Adrenal gland (tissue), 12 donors: ENCODE data around the gene HSD17B3. TPM values are rescaled to one million over a fixed set of nuclear protein-coding genes. Genes with fewer than 3 reads are reported as not detected.
A peak's percentile ranks its signal among the peaks of the same experiment; 100 is the strongest.
"Not testable (repeated sequence)": the region's sequence is repeated elsewhere in the genome, so short reads cannot be mapped to it uniquely, and the experiment has no call there.

Experiments used
- DNase-seq, 7 donors: peaks; one replicate each; pipeline ENCODE4 v3.0.0-alpha.2; 2019 to 2020
- H3K27ac ChIP-seq, 5 donors: fragments of 200-600 bp; sonication (generic) in 4 of 5; 1 replicate in 3 of 5; 2 replicates in 2 of 5; pipeline versions ENCODE4 v1.5.1 to v1.8.0; 2016 to 2020; ENCODE audit warnings: mild to moderate bottlenecking in 1 of 5
- H3K27me3 ChIP-seq: fragments of 200-600 bp; 2 replicates; pipeline ENCODE4 v1.8.0; 2021
- H3K36me3 ChIP-seq, 2 donors: fragments of 200-600 bp; replicated peaks in 1 of 2; 1 replicate in 1 of 2; 2 replicates in 1 of 2; pipeline versions ENCODE4 v1.5.1 to v1.8.0; 2018 to 2022
- H3K4me1 ChIP-seq, 2 donors: fragments of 200-600 bp; replicated peaks in 1 of 2; 1 replicate in 1 of 2; 2 replicates in 1 of 2; pipeline versions ENCODE4 v1.5.1 to v1.8.0; 2018 to 2021
- H3K4me3 ChIP-seq, 4 donors: fragments of 200-600 bp; sonication (generic) in 3 of 4; one replicate each; pipeline ENCODE4 v1.5.1; 2016 to 2018
- H3K9me3 ChIP-seq, 3 donors: fragments of 200-600 bp; sonication (generic) in 1 of 3; replicated peaks in 1 of 3; 1 replicate in 2 of 3; 2 replicates in 1 of 3; pipeline versions ENCODE4 v1.5.1 to v1.8.0; 2016 to 2021
- CTCF ChIP-seq, 6 experiments: fragments of 450-650 bp in 4 of 6; fragments of 200-600 bp in 2 of 6; sonication (generic) in 1 of 6; IDR thresholded peaks; 1 replicate in 5 of 6; 2 replicates in 1 of 6; pipeline versions ENCODE4 v1.5.1 to v1.8.0; 2016 to 2021; ENCODE audit warnings: antibody characterized with exemption in 6 of 6, mild to moderate bottlenecking in 2 of 6, moderate library complexity in 1 of 6
- POLR2A ChIP-seq, 2 donors: fragments of 450-650 bp; IDR thresholded peaks; one replicate each; pipeline ENCODE4 v1.6.1; 2017; ENCODE audit warnings: antibody characterized with exemption in 2 of 2, mild to moderate bottlenecking in 2 of 2, moderate library complexity in 1 of 2
- WGBS, 4 donors: extraction: QIAGEN DNeasy Blood & Tissue Kit in 2 of 4; methylation state at CpG; one replicate each; pipeline versions ENCODE4 v1.1.5 to v1.1.7; 2013 to 2017; 5-methylcytosine and 5-hydroxymethylcytosine counted together
- intact Hi-C, 2 donors: fragments of 100-400 bp; cut with DNase I; formaldehyde crosslinking; loops; one replicate each; pipeline versions ENCODE4 v1.14.1 to v1.15.0; 2022 to 2023
- polyA plus RNA-seq, 3 donors: library from polyadenylated mRNA; stranded (reverse); fragments of 200-250 nt in 2 of 3; fragments of 350-450 nt in 1 of 3; fragmentation: Illumina TruSeq in 1 of 3; extraction: RNeasy Lipid Tissue Mini Kit (QIAGEN cat#74804) in 1 of 3; gene quantifications; one replicate each; pipeline ENCODE4 v1.2.3, GENCODE V29; 2013 to 2014
- total RNA-seq, 9 donors: library from RNA; depleted of rRNA in 4 of 9; stranded (reverse); fragments of >200 nt in 4 of 9; fragments of 120-200 nt in 1 of 9; fragmentation: NEBNext Ultra II Directional in 1 of 9; extraction: Animal tissue kit (Norgen Biotek cat#: 25700) in 1 of 9; gene quantifications; one replicate each; pipeline versions ENCODE4 v1.1.0 to v1.2.4, GENCODE V29; 2013 to 2023
- donor health status: healthy with polysubstance abuse.
- donor health status: Bipolar disorder and iron deficiency.
- donor health status: DM: yes; HTN: yes; CAD: no.
- donor health status: DM: no; HTN: no; CAD: no.
- donor health status: DM: no; HTN: no; CAD: no.
- donor health status: DM: yes; HTN: yes; CAD: no.

The HSD17B3 gene
- total and polyA plus RNA-seq, 12 donors: 0.57 to 14.6 (median 4.7) TPM; not detected in 8

DNA sequence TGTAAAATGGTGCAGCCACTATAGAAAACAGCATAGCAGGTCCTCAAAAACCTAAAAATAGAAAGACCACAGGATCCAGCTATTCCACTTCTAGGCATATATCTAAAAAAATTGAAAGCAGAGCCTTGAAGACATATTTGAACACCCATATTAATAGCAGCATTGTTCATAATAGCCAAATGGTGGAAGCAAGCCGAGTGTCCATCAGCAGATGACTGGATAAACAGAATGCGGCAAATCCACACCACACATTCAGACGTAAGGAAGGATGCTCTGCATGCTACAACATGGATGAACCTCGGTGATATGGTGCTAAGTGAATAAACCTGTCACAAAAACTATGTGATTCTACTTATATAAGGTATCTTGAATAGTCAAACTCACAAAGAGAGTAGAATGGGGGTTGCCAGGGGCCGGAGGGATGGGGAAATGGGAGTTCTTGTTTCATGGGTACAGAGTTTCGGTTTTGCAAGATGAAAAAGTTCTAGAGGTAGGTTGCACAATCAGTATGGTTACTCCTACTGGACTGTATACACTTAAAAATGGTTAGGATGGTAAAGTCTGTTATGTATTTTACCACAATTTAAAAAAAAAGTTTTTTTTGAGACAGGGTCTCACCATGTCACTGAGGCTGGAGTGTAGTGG lies 17.1 kb upstream of the HSD17B3 start:
- H3K4me3 ChIP-seq: no peak overlapping the region
- no peaks in the 10 kb centered on the region for H3K36me3 ChIP-seq
- TF ChIP-seq POLR2A (IDR thresholded peaks at IDR 0.05): no peak
- TF ChIP-seq CTCF (IDR thresholded peaks at IDR 0.05): no peak
- no peak for DNase-seq
- no peaks in the 10 kb centered on the region for H3K4me1 ChIP-seq
- intact Hi-C loops: loop anchor here (5.0 to 10.0 kb wide), 2 partner anchors 84 to 87 kb away; no protein-coding TSS in a partner anchor
- H3K27me3 ChIP-seq: no peaks in the 10 kb centered on the region
- H3K9me3 ChIP-seq: no peaks in the 10 kb centered on the region
- WGBS, 4 donors: 73 to 90% (median 81%) methylated on average over 6 of the region's 6 CpGs
- H3K27ac ChIP-seq: no peak overlapping the region

DNA sequence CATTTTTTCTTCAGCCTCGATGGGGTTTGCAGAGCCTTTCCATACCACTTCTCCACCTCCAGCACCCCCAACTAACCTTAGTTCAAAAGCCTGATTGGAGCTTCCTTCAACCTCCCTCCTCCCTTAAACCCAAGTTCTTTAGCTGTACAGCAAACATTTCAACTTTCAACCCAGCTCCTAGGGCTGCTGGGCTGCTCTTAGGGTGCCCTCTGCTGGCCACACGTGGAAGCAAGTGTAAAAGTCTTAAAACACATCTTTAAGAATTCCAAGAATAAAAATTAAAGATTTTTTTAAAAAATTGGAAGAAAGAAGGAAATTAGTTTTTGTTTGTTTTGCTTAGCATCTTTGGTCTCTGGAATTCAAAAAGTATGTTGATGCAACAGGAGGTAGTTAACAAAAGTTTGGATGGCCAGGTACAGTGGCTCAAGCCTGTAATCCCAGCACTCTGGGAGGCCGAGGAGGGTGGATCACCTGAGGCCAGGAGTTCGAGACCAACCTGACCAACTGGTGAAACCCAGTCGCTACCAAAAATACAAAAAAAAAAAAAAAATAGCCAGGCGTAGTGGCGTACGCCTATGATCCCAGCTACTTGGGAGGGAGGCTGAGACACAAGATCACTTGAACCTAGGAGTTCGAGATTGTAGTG lies 15.5 kb upstream of the HSD17B3 start:
- Histone ChIP-seq H3K27me3 (no peaks in the 10 kb centered on the region), H3K9me3 (no peaks in the 10 kb centered on the region), H3K4me1 (no peaks in the 10 kb centered on the region), H3K4me3 (no peak overlapping the region), H3K27ac (no peak overlapping the region), H3K36me3 (no peaks in the 10 kb centered on the region)
- peak; percentile 17 to 80 (median 44) for DNase-seq
- intact Hi-C loops: loop anchor here (5.0 to 10.0 kb wide), 2 partner anchors 83 to 85 kb away; no protein-coding TSS in a partner anchor
- no peak for TF ChIP-seq POLR2A (IDR thresholded peaks at IDR 0.05)
- peak; percentile 68 to 74 (median 73) for TF ChIP-seq CTCF (IDR thresholded peaks at IDR 0.05)
- 45 to 54% (median 51%) methylated on average over 9 of the region's 9 CpGs for WGBS, 4 donors

DNA sequence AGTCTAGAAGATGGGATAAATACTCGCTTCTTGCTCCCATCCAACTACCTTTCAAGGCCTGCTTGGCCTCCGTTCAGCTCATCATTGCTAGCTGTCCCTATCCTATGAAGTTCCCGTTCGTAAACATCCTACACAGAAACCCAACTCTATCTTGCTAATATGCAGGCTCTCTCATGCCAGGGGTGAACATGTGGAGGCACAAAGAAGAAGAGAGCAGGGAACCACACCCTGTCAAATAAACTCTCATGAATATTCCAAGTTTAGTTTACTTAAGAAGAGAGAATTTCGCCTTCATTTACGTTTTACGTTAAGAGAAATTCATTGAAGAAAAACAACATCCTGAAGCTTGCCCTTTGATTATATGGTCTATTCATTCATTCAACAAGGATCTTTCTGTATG lies 7.9 kb upstream of the HSD17B3 start:
- no peaks in the 10 kb centered on the region for H3K9me3 ChIP-seq
- H3K4me3 ChIP-seq: no peak overlapping the region
- H3K4me1 ChIP-seq: no peaks in the 10 kb centered on the region
- H3K27ac ChIP-seq: no peak overlapping the region
- DNase-seq: no peak
- WGBS, 4 donors: 84 to 95% (median 88%) methylated on average over 7 of the region's 7 CpGs
- no peaks in the 10 kb centered on the region for H3K36me3 ChIP-seq
- H3K27me3 ChIP-seq: no peaks in the 10 kb centered on the region
- intact Hi-C loops: loop anchor here in 1 of 2 donors (10.0 kb wide), 1 partner anchor 75 kb away; no protein-coding TSS in a partner anchor
- TF ChIP-seq POLR2A (IDR thresholded peaks at IDR 0.05) (no peak), CTCF (IDR thresholded peaks at IDR 0.05) (no peak)

GRCh38 chr9:96306958-96307357 lies 5.0 kb upstream of the HSD17B3 start:
- WGBS, 4 donors: 86 to 97% (median 91%) methylated on average over 6 of the region's 6 CpGs
- H3K27me3 ChIP-seq, H3K9me3 ChIP-seq, H3K27ac ChIP-seq, H3K4me3 ChIP-seq, intact Hi-C loops, H3K36me3 ChIP-seq, DNase-seq, H3K4me1 ChIP-seq: not testable (repeated sequence)
